ENCODE data around the gene KIAA1671. TPM values are rescaled to one million over a fixed set of nuclear protein-coding genes. Genes with fewer than 3 reads are reported as not detected.

Gene KIAA1671
- total RNA-seq, 4 donors from 2014 or later: 20.9 to 41.8 (median 28.4) TPM

DNA sequence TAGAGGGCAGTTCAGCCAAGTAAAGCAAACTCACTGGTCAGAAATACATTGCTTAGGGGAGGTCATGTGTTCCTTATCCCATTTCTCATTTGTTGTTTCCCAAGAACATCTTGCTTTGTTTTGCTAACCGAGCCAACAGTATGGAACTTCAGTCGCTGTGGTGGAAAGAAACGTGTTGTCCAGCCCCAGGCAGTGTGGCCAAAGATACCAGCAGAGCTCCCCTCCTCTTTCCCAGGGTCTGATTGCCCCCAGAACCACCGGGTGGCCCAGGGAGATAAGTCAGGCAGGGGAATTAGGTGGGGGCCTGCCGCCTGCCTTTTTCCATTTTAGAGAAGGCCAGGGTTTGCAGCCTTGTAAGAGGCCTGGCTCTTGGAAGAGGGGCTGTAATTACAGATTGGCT lies 148.4 kb downstream of the KIAA1671 start:
- Histone ChIP-seq H3K27ac (no peak overlapping the region), H3K9me3 (no peaks in the 10 kb centered on the region), H3K27me3 (no peaks in the 10 kb centered on the region), H3K36me3 (no peaks in the 10 kb centered on the region), H3K4me1 (peaks cover 0 to 15% (median 0%) of the 10 kb centered on the region in 3 donors), H3K4me3 (no peak overlapping the region)
- no peak for ATAC-seq
- no CpG with 5 or more reads among the region's 5 CpGs for WGBS, 2 donors (ENCODE audit: low coverage in 1 of 2)
- TF ChIP-seq POLR2AphosphoS5 (IDR thresholded peaks at IDR 0.05): no peak
- TF ChIP-seq CTCF (IDR thresholded peaks at IDR 0.05): no peak
- no peak for TF ChIP-seq EP300 (IDR thresholded peaks at IDR 0.05)
- TF ChIP-seq POLR2A (IDR thresholded peaks at IDR 0.05): no peak

DNA sequence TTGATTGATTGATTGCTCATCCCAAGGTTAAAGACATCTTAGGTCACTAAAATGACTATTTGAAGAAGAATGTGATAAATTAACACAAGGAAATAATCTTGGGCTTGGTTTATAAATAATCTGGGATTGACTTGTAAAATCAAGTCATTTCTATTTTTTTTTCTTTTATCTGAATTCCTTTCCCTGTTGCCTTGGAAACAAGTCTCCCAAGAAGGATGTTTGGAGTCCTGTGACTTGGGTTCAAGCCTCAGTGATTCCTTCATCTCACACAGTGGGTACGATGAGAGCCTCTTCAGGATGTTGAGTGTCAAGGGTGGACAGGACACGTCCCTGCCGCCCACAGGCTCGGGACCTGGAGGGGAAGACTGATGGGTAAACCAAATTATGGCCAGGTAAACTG lies 149.0 kb downstream of the KIAA1671 start:
- no peak overlapping the region for H3K27ac ChIP-seq
- no CpG with 5 or more reads among the region's 4 CpGs for WGBS, 2 donors (ENCODE audit: low coverage in 1 of 2)
- no peak for TF ChIP-seq EP300 (IDR thresholded peaks at IDR 0.05)
- TF ChIP-seq CTCF (IDR thresholded peaks at IDR 0.05): no peak
- no peak for TF ChIP-seq POLR2AphosphoS5 (IDR thresholded peaks at IDR 0.05)
- TF ChIP-seq POLR2A (IDR thresholded peaks at IDR 0.05): no peak
- no peaks in the 10 kb centered on the region for H3K9me3 ChIP-seq
- H3K27me3 ChIP-seq: no peaks in the 10 kb centered on the region
- H3K36me3 ChIP-seq: no peaks in the 10 kb centered on the region
- peaks cover 0 to 15% (median 0%) of the 10 kb centered on the region in 3 donors for H3K4me1 ChIP-seq
- no peak overlapping the region for H3K4me3 ChIP-seq
- ATAC-seq: no peak

DNA sequence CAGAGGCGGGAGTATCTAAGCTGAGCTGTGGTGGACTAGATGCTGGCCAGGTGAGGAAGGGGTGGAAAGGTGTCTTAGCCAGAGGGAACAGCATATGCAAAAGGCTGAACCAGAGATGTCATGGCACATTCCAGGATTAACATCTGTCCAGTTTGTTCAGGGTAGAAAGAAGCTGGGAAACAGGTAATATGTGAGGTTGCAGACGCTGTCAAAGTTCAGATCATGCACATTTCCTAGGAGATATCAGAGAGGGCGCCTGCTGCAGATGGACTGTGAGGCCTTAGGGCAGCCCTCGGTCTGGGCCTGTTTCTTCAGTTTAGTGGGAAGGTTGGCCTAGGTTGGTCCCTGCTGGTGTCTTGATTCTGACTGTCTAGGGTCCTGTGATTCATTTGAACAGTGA lies 149.5 kb downstream of the KIAA1671 start:
- ATAC-seq: no peak
- H3K27me3 ChIP-seq: no peaks in the 10 kb centered on the region
- no peaks in the 10 kb centered on the region for H3K36me3 ChIP-seq
- TF ChIP-seq POLR2A (IDR thresholded peaks at IDR 0.05) (no peak), EP300 (IDR thresholded peaks at IDR 0.05) (no peak)
- H3K4me1 ChIP-seq: peaks cover 0 to 15% (median 0%) of the 10 kb centered on the region in 3 donors
- H3K9me3 ChIP-seq: no peaks in the 10 kb centered on the region
- no peak overlapping the region for H3K4me3 ChIP-seq
- H3K27ac ChIP-seq: no peak overlapping the region
- WGBS, 2 donors (ENCODE audit: low coverage in 1 of 2): 87 to 97% methylated on average over 3 to 4 of the region's 4 CpGs

DNA sequence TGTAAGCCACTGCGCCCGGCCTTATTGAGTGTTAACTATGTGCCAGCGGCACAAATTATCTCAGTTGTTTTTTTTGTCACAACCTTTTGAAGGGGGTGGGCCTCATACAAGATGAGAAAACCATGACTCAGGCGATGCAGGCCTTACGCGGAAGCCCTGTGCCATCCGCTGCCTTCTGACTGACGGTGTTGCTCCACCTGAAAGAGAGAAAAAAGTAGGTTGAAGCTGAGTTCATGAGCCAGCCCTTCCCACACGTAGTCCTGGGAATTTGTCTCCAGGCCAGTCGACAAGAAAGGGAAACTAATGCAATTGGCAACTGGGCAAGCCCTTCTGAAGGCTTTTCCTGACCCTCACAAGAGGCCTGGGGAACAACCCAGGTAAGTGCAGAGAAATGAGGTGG lies 150.2 kb downstream of the KIAA1671 start:
- Histone ChIP-seq H3K36me3 (no peaks in the 10 kb centered on the region), H3K27ac (no peak overlapping the region), H3K27me3 (no peaks in the 10 kb centered on the region), H3K9me3 (no peaks in the 10 kb centered on the region), H3K4me1 (peaks cover 0 to 15% (median 0%) of the 10 kb centered on the region in 3 donors), H3K4me3 (no peak overlapping the region)
- ATAC-seq: no peak
- TF ChIP-seq EP300 (IDR thresholded peaks at IDR 0.05): no peak
- no peak for TF ChIP-seq POLR2AphosphoS5 (IDR thresholded peaks at IDR 0.05)
- 77 to 100% methylated on average over 2 to 7 of the region's 10 CpGs for WGBS, 2 donors (ENCODE audit: low coverage in 1 of 2)

- Histone ChIP-seq H3K27ac (no peak overlapping the region), H3K27me3 (no peaks in the 10 kb centered on the region), H3K4me3 (no peak overlapping the region), H3K4me1 (peaks cover 0 to 7% (median 0%) of the 10 kb centered on the region in 3 donors), H3K9me3 (peaks cover 0 to 8% (median 0%) of the 10 kb centered on the region in 3 donors), H3K36me3 (peaks cover 0 to 7% of the 10 kb centered on the region in 2 donors)
- 72 to 86% methylated on average over 5 of the region's 6 CpGs for WGBS, 2 donors (ENCODE audit: low coverage in 1 of 2)
- ATAC-seq: no peak
- TF ChIP-seq CTCF (IDR thresholded peaks at IDR 0.05) (no peak), POLR2A (IDR thresholded peaks at IDR 0.05) (no peak), POLR2AphosphoS5 (IDR thresholded peaks at IDR 0.05) (no peak), EP300 (IDR thresholded peaks at IDR 0.05) (no peak)
Measured at GRCh38 chr22:25104367-25104766, 151.9 kb downstream of the KIAA1671 start.

DNA sequence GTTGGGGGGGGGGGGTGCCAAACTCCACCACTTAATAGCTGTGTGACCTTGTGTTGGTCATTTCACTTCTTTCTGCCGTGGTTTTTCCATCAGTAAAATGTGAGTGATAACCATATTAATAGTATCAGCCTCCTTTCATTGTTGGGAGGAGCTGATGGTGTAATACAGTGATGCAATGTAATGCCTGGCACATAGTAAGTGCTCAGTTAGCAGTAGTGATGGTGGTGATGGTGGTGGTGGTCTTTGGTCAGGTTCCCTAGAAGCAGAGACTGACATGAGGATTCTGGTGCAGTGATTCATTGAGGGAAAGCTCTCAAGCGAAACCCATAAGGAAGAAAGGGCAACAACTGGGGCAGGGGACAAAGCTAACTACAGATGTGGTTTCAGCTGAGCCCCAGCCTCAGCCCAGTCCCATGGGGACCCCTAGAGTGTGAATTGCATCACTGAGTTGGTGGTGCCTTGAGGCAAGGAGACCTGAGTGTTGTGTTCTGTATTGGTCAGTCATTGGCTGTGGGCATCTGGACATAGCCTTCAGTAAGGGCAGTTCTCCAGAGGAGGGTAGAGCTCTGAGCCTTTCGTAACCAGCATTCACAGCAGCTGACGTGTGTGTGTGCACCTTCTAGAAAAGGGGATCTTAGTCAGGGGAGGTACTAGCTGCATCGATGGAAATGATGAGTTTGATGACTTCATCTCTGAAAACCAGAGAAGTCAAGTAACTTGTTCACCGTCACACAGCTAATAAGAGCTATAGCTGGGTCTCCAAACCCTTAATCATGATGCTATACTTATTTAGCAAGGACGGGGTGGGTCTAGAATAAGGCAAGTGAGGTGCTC lies 153.5 kb downstream of the KIAA1671 start:
- no peak overlapping the region for H3K27ac ChIP-seq
- H3K36me3 ChIP-seq: peaks cover 0 to 7% of the 10 kb centered on the region in 2 donors
- TF ChIP-seq POLR2AphosphoS5 (IDR thresholded peaks at IDR 0.05): no peak
- TF ChIP-seq EP300 (IDR thresholded peaks at IDR 0.05): no peak
- no peak for TF ChIP-seq POLR2A (IDR thresholded peaks at IDR 0.05)
- TF ChIP-seq CTCF (IDR thresholded peaks at IDR 0.05): no peak
- H3K9me3 ChIP-seq: peaks cover 0 to 8% (median 0%) of the 10 kb centered on the region in 3 donors
- 71 to 85% methylated on average over 5 to 6 of the region's 7 CpGs for WGBS, 2 donors (ENCODE audit: low coverage in 1 of 2)
- peaks cover 0 to 14% (median 4%) of the 10 kb centered on the region in 3 donors for H3K4me1 ChIP-seq
- no peak overlapping the region for H3K4me3 ChIP-seq
- no peaks in the 10 kb centered on the region for H3K27me3 ChIP-seq
- no peak for ATAC-seq

All from gastroesophageal sphincter (tissue), 4 donors.